ENCODE data around the gene SYF2.
"Not testable (repeated sequence)": the region's sequence is repeated elsewhere in the genome, so short reads cannot be mapped to it uniquely, and the experiment has no call there.

SYF2 gene

GRCh38 chr1:25245809-25246599 lies 13.7 kb upstream of the SYF2 start:
- DNase-seq: no peak

- no peak for DNase-seq
Measured at GRCh38 chr1:25245393-25245792, 13.1 kb upstream of the SYF2 start.

- no peak for DNase-seq
Measured at GRCh38 chr1:25243907-25244306, 11.6 kb upstream of the SYF2 start.

GRCh38 chr1:25239681-25240541 lies 7.6 kb upstream of the SYF2 start:
- DNase-seq: peak; percentile 87

GRCh38 chr1:25238046-25238445 lies 5.7 kb upstream of the SYF2 start:
- no peak for DNase-seq

GRCh38 chr1:25236261-25236660 lies 4.0 kb upstream of the SYF2 start:
- not testable (repeated sequence) for DNase-seq

- DNase-seq: not testable (repeated sequence)
Measured at GRCh38 chr1:25235411-25235810, 3.1 kb upstream of the SYF2 start.

- DNase-seq: peak; percentile 28
Measured at GRCh38 chr1:25232866-25233784, 823 bp upstream of the SYF2 start.

- no peak for DNase-seq
Measured at GRCh38 chr1:25223471-25223870, 8.8 kb downstream of the SYF2 start.

- DNase-seq: no peak
Measured at GRCh38 chr1:25222606-25223005, 9.7 kb downstream of the SYF2 start.

GRCh38 chr1:25220666-25221065 lies 11.6 kb downstream of the SYF2 start:
- DNase-seq: no peak

- DNase-seq: no peak
Measured at GRCh38 chr1:25219661-25220251, 12.5 kb downstream of the SYF2 start.

- DNase-seq: no peak
Measured at GRCh38 chr1:25217598-25218232, 14.6 kb downstream of the SYF2 start.

GRCh38 chr1:25217015-25217414 lies 15.3 kb downstream of the SYF2 start:
- no peak for DNase-seq

- no peak for DNase-seq
Measured at GRCh38 chr1:25216123-25216522, 16.2 kb downstream of the SYF2 start.

GRCh38 chr1:25212725-25213124 lies 19.6 kb downstream of the SYF2 start:
- DNase-seq: no peak

GRCh38 chr1:25210728-25211127 lies 21.6 kb downstream of the SYF2 start:
- no peak for DNase-seq

GRCh38 chr1:25209516-25209915 lies 22.8 kb downstream of the SYF2 start:
- no peak for DNase-seq

GRCh38 chr1:25208561-25209222 lies 23.6 kb downstream of the SYF2 start:
- no peak for DNase-seq

GRCh38 chr1:25208092-25208491 lies 24.2 kb downstream of the SYF2 start:
- no peak for DNase-seq

- no peak for DNase-seq
Measured at GRCh38 chr1:25206201-25206600, 26.1 kb downstream of the SYF2 start.

- DNase-seq: no peak
Measured at GRCh38 chr1:25205786-25206185, 26.5 kb downstream of the SYF2 start.
